GM12878 (cell line): ENCODE data around the gene RUNDC3A. TPM values are rescaled to one million over a fixed set of nuclear protein-coding genes. Genes with fewer than 3 reads are reported as not detected.
A peak's percentile ranks its signal among the peaks of the same experiment; 100 is the strongest.

ENCODE experiments used
- HCFC1 ChIP-seq: fragments of 150-350 bp; IDR thresholded peaks from 2 replicates; pipeline ENCODE4 v1.6.1; 2014; ENCODE audit warnings: low read length
- HDAC2 ChIP-seq: fragments of 200-600 bp; sonication (generic); IDR thresholded peaks from 2 replicates; pipeline ENCODE4 v1.6.1; 2017
- IKZF2 ChIP-seq, 2 experiments: fragments of 450-650 bp; IDR thresholded peaks; 2 replicates each; pipeline ENCODE4 v1.6.1; 2017; ENCODE audit warnings: mild to moderate bottlenecking in 2 of 2, moderate library complexity in 2 of 2
- KDM1A ChIP-seq: fragments of 200-600 bp; sonication (generic); IDR thresholded peaks from 2 replicates; pipeline ENCODE4 v1.6.1; 2016; ENCODE audit warnings: borderline replicate concordance
- MXI1 ChIP-seq: fragments of 150-350 bp; IDR thresholded peaks from 2 replicates; pipeline ENCODE4 v1.6.1; 2011; ENCODE audit warnings: low read depth, mild to moderate bottlenecking, inconsistent platforms, low read length, improper control_type of control experiment
- NR2F1 ChIP-seq: fragments of 450-650 bp; conservative IDR thresholded peaks from 2 replicates; pipeline ENCODE4 v1.6.1; 2017; ENCODE audit warnings: mild to moderate bottlenecking
- PAX5 ChIP-seq: IDR thresholded peaks from 2 replicates; pipeline ENCODE4 v1.6.1; 2011; ENCODE audit warnings: low read depth, low read length, borderline replicate concordance
- SPI1 ChIP-seq: IDR thresholded peaks from 2 replicates; pipeline ENCODE4 v1.6.1; 2011; ENCODE audit warnings: low read depth, mild to moderate bottlenecking, low read length, moderate library complexity, borderline replicate concordance; ENCODE audit not compliant: insufficient read depth
- TCF12 ChIP-seq: IDR thresholded peaks from 2 replicates; pipeline ENCODE4 v1.6.1; 2011; ENCODE audit warnings: low read depth, mild to moderate bottlenecking, low read length
- TCF3 ChIP-seq: IDR thresholded peaks from 2 replicates; pipeline ENCODE4 v1.6.1; 2012; ENCODE audit warnings: low read depth, mild to moderate bottlenecking, low read length, borderline replicate concordance; ENCODE audit not compliant: insufficient read depth
- polyA plus RNA-seq, 11 experiments: library from polyadenylated mRNA; depleted of rRNA in 4 of 11; unstranded in 6 of 11; stranded (reverse) in 5 of 11; fragments of >200 nt; fragmentation: Nextera tagmentation in 4 of 11; fragmentation: Illumina TruSeq in 1 of 11; extraction: Ambion mirVana in 4 of 11; extraction: Trizol in 1 of 11; gene quantifications; 1 replicate in 1 of 11; 2 replicates in 10 of 11; pipeline versions ENCODE4 v1.2.1 to v1.2.3, GENCODE V29; 2011 to 2016; ENCODE audit warnings: inconsistent platforms in 2 of 11, missing spikeins in 2 of 11, low read depth in 1 of 11
- total RNA-seq, 4 experiments: library from RNA; depleted of rRNA in 3 of 4; stranded (reverse); fragments of >200 nt in 3 of 4; fragmentation: Illumina TruSeq in 1 of 4; extraction: Trizol in 1 of 4; gene quantifications; 2 replicates each; pipeline versions ENCODE4 v1.2.1 to v1.2.3, GENCODE V29; 2013 to 2021
- TF ChIP-seq, protein P1 (sequence below): fragments of 450-650 bp; IDR thresholded peaks from 2 replicates; pipeline ENCODE4 v1.6.1; 2018; ENCODE audit warnings: mild to moderate bottlenecking, low read depth, moderate library complexity; ENCODE audit not compliant: partially characterized antibody
- TF ChIP-seq, protein P2 (sequence below): fragments of 450-650 bp; formaldehyde crosslinking; IDR thresholded peaks from 2 replicates; pipeline ENCODE4 v1.5.0; 2022; ENCODE audit warnings: mild to moderate bottlenecking, missing genetic modification characterization
- TF ChIP-seq, protein P3 (sequence below): fragments of 450-650 bp; IDR thresholded peaks from 2 replicates; pipeline ENCODE4 v1.6.1; 2017; ENCODE audit warnings: low read depth, mild to moderate bottlenecking, moderate library complexity
- TF ChIP-seq, protein P4 (sequence below): fragments of 450-650 bp; IDR thresholded peaks from 2 replicates; pipeline ENCODE4 v1.6.1; 2018; ENCODE audit warnings: borderline replicate concordance, mild to moderate bottlenecking; ENCODE audit not compliant: partially characterized antibody
- TF ChIP-seq, protein P5 (sequence below): fragments of 450-650 bp; formaldehyde crosslinking; IDR thresholded peaks from 2 replicates; pipeline ENCODE4 v1.4.0; 2022; ENCODE audit warnings: mild to moderate bottlenecking, moderate library complexity

The RUNDC3A gene
- total and polyA plus RNA-seq, 10 of the 15 experiments (the other 5 are each of a cell fraction or from before 2014, with no cell fraction given): 0.07 to 0.17 TPM; not detected in 8

DNA sequence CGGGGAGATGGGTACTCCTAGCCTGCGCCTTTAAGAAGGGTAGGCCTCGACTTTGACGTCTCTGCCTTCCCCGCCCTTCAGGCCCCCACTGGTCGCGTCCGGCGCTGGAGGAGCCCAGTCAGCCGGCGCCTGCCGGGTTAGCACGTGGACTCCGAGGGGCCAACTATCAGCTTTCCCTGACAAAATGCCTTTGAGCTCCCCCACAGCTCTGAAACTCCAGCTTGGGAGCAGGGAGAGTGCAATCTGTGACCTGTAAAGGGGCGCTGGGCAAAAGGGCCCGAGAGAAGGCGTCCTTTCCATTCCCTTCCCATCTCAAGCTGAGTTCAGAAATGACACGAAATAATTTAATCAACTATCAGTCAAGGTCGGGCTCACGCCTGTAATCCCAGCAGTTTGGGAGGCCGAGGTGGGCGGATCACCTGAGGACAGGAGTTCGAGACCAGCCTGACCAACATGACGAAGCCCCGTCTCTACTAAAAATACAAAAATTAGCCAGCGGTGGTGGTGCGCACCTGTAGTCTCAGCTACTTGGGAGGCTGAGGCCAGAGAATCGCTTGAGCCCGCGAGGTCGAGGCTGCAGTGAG, 18.6 kb downstream of the RUNDC3A start (continued):
- TF ChIP-seq, protein P1, sequence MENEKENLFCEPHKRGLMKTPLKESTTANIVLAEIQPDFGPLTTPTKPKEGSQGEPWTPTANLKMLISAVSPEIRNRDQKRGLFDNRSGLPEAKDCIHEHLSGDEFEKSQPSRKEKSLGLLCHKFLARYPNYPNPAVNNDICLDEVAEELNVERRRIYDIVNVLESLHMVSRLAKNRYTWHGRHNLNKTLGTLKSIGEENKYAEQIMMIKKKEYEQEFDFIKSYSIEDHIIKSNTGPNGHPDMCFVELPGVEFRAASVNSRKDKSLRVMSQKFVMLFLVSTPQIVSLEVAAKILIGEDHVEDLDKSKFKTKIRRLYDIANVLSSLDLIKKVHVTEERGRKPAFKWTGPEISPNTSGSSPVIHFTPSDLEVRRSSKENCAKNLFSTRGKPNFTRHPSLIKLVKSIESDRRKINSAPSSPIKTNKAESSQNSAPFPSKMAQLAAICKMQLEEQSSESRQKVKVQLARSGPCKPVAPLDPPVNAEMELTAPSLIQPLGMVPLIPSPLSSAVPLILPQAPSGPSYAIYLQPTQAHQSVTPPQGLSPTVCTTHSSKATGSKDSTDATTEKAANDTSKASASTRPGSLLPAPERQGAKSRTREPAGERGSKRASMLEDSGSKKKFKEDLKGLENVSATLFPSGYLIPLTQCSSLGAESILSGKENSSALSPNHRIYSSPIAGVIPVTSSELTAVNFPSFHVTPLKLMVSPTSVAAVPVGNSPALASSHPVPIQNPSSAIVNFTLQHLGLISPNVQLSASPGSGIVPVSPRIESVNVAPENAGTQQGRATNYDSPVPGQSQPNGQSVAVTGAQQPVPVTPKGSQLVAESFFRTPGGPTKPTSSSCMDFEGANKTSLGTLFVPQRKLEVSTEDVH: peak; percentile 27
- TF ChIP-seq PAX5 (peak; percentile 59; the same call in 1 of the 2 replicates), TCF12 (peak; percentile 46; the same call in 1 of the 2 replicates), TCF3 (no peak), KDM1A (no peak), HCFC1 (peak; percentile 35; the same call in 1 of the 2 replicates), IKZF2 (IDR thresholded peaks at IDR 0.05) (peak; percentile 35 to 54; a peak in 2 of 4 replicates), HDAC2 (no peak), SPI1 (no peak), MXI1 (peak; percentile 96), NR2F1 (peak; percentile 42)
- TF ChIP-seq, protein P2, sequence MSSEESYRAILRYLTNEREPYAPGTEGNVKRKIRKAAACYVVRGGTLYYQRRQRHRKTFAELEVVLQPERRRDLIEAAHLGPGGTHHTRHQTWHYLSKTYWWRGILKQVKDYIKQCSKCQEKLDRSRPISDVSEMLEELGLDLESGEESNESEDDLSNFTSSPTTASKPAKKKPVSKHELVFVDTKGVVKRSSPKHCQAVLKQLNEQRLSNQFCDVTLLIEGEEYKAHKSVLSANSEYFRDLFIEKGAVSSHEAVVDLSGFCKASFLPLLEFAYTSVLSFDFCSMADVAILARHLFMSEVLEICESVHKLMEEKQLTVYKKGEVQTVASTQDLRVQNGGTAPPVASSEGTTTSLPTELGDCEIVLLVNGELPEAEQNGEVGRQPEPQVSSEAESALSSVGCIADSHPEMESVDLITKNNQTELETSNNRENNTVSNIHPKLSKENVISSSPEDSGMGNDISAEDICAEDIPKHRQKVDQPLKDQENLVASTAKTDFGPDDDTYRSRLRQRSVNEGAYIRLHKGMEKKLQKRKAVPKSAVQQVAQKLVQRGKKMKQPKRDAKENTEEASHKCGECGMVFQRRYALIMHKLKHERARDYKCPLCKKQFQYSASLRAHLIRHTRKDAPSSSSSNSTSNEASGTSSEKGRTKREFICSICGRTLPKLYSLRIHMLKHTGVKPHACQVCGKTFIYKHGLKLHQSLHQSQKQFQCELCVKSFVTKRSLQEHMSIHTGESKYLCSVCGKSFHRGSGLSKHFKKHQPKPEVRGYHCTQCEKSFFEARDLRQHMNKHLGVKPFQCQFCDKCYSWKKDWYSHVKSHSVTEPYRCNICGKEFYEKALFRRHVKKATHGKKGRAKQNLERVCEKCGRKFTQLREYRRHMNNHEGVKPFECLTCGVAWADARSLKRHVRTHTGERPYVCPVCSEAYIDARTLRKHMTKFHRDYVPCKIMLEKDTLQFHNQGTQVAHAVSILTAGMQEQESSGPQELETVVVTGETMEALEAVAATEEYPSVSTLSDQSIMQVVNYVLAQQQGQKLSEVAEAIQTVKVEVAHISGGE: no peak
- TF ChIP-seq, protein P3, sequence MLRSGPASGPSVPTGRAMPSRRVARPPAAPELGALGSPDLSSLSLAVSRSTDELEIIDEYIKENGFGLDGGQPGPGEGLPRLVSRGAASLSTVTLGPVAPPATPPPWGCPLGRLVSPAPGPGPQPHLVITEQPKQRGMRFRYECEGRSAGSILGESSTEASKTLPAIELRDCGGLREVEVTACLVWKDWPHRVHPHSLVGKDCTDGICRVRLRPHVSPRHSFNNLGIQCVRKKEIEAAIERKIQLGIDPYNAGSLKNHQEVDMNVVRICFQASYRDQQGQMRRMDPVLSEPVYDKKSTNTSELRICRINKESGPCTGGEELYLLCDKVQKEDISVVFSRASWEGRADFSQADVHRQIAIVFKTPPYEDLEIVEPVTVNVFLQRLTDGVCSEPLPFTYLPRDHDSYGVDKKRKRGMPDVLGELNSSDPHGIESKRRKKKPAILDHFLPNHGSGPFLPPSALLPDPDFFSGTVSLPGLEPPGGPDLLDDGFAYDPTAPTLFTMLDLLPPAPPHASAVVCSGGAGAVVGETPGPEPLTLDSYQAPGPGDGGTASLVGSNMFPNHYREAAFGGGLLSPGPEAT: peak; percentile 98
- TF ChIP-seq, protein P4, sequence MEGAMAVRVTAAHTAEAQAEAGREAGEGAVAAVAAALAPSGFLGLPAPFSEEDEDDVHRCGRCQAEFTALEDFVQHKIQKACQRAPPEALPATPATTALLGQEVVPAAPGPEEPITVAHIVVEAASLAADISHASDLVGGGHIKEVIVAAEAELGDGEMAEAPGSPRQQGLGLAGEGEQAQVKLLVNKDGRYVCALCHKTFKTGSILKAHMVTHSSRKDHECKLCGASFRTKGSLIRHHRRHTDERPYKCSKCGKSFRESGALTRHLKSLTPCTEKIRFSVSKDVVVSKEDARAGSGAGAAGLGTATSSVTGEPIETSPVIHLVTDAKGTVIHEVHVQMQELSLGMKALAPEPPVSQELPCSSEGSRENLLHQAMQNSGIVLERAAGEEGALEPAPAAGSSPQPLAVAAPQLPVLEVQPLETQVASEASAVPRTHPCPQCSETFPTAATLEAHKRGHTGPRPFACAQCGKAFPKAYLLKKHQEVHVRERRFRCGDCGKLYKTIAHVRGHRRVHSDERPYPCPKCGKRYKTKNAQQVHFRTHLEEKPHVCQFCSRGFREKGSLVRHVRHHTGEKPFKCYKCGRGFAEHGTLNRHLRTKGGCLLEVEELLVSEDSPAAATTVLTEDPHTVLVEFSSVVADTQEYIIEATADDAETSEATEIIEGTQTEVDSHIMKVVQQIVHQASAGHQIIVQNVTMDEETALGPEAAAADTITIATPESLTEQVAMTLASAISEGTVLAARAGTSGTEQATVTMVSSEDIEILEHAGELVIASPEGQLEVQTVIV: no peak
- TF ChIP-seq, protein P5, sequence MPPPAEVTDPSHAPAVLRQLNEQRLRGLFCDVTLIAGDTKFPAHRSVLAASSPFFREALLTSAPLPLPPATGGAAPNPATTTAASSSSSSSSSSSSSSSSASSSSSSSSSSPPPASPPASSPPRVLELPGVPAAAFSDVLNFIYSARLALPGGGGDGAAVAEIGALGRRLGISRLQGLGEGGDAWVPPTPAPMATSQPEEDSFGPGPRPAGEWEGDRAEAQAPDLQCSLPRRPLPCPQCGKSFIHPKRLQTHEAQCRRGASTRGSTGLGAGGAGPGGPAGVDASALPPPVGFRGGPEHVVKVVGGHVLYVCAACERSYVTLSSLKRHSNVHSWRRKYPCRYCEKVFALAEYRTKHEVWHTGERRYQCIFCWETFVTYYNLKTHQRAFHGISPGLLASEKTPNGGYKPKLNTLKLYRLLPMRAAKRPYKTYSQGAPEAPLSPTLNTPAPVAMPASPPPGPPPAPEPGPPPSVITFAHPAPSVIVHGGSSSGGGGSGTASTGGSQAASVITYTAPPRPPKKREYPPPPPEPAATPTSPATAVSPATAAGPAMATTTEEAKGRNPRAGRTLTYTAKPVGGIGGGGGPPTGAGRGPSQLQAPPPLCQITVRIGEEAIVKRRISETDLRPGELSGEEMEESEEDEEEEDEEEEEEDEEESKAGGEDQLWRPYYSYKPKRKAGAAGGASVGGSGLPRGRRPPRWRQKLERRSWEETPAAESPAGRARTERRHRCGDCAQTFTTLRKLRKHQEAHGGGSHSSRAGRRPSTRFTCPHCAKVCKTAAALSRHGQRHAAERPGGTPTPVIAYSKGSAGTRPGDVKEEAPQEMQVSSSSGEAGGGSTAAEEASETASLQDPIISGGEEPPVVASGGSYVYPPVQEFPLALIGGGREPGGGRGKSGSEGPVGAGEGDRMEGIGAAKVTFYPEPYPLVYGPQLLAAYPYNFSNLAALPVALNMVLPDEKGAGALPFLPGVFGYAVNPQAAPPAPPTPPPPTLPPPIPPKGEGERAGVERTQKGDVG: no peak
